ENCODE measurements around the gene IFIT2. TPM values are rescaled to one million over a fixed set of nuclear protein-coding genes. Genes with fewer than 3 reads are reported as not detected.
"Not testable (repeated sequence)": the region's sequence is repeated elsewhere in the genome, so short reads cannot be mapped to it uniquely, and the experiment has no call there.

The IFIT2 gene
- total RNA-seq, 2 donors from 2014 or later: 4.1 TPM

DNA sequence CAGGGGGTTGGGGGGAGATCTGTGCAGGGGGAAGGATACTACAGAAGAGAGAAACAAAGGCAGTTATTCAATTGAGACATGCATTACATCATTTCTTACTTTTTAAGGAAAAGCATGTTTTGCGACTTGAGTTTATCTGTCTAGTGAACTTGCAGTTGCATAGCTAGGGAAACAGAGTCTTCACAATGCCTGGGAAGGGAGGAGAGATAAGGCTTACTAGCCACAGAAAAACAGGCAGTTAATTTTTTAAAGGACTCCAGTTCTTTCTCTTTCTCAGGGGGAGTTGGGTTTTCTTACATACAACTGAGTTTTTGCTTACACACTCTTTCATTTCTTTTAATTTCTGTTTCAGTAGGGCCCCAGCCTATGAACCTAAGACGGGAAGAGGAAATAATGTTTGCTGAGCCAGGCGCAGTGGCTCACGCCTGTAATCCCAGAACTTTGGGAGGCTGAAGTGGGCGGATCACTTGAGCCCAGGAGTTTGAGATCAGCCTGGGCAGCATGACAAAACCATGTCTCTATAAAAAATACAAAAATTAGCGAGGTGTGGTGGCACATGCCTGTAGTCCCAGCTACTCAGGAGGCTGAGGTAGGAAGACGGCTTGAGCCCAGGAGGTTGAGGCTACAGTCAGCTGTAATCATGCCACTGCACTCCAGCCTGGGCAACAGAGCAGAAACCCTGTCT, 48.9 kb downstream of the IFIT2 start:
- H3K4me1 ChIP-seq (replicated peaks); H3K27me3 ChIP-seq (replicated peaks; ENCODE audit: insufficient read depth); H3K36me3 ChIP-seq; H3K9me3 ChIP-seq; intact Hi-C loops (cut with DNase I); H3K4me3 ChIP-seq: not testable (repeated sequence)
- DNase-seq (ENCODE audit: low spot score): peak; percentile 26
- TF ChIP-seq POLR2AphosphoS5 (IDR thresholded peaks at IDR 0.05): peak; percentile 41
- WGBS: 17% methylated on average over 7 of the region's 7 CpGs
- peak overlapping the region; percentile 59 to 63 for H3K27ac ChIP-seq

- Histone ChIP-seq H3K27ac (peak overlapping the region; percentile 59 to 63), H3K27me3 (replicated peaks; ENCODE audit: insufficient read depth) (no peaks in the 10 kb centered on the region), H3K4me3 (no peak overlapping the region), H3K36me3 (no peaks in the 10 kb centered on the region), H3K9me3 (no peaks in the 10 kb centered on the region), H3K4me1 (replicated peaks) (no peaks in the 10 kb centered on the region)
- TF ChIP-seq CTCF (IDR thresholded peaks at IDR 0.05) (no peak), POLR2A (IDR thresholded peaks at IDR 0.05) (no peak), POLR2AphosphoS5 (IDR thresholded peaks at IDR 0.05) (no peak)
- intact Hi-C loops (cut with DNase I): no loop called here
- no peak for DNase-seq (ENCODE audit: low spot score)
- 27% methylated on average over 1 of the region's 1 CpG for WGBS
Observed at GRCh38 chr10:89351412-89351779, 49.5 kb downstream of the IFIT2 start.

GRCh38 chr10:89351780-89352597, 50.1 kb downstream of the IFIT2 start:
- Histone ChIP-seq H3K4me1 (replicated peaks) (no peaks in the 10 kb centered on the region), H3K27ac (peak overlapping the region; percentile 59 to 63), H3K9me3 (no peaks in the 10 kb centered on the region), H3K4me3 (no peak overlapping the region), H3K36me3 (no peaks in the 10 kb centered on the region), H3K27me3 (replicated peaks; ENCODE audit: insufficient read depth) (no peaks in the 10 kb centered on the region)
- intact Hi-C loops (cut with DNase I): no loop called here
- DNase-seq (ENCODE audit: low spot score): no peak
- TF ChIP-seq POLR2AphosphoS5 (IDR thresholded peaks at IDR 0.05): peak; percentile 13
- TF ChIP-seq POLR2A (IDR thresholded peaks at IDR 0.05): no peak
- 36% methylated on average over 12 of the region's 12 CpGs for WGBS

GRCh38 chr10:89352802-89353201, 51.0 kb downstream of the IFIT2 start:
- no peak overlapping the region for H3K27ac ChIP-seq
- H3K36me3 ChIP-seq: no peaks in the 10 kb centered on the region

DNA sequence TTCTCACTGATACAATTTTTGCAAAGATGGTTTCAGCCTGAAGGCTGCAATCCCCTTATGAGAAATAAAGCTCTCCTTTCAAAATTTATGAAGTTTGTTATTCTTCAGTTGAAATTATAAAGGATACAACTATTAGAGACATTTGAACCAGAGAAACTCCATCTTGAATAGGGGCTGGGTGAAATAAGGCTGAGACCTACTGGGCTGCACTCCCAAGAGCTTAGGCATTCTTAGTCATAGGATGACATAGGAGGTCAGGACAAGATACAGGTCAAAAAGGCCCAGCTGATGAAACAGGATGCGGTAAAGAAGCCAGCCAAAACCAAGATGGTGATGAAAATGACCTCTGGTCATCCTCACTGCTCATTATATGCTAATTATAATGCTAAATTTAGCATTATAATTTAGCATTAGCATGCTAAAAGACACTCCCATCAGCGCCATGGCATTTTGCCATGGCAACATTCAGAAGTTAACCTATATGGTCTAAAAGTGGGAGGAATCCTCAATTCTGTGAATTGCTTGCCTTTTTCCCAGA, 53.6 kb downstream of the IFIT2 start:
- 100% methylated on average over 2 of the region's 2 CpGs for WGBS

More at GRCh38 chr10:89352802-89353201, 51.0 kb downstream of the IFIT2 start:
- H3K9me3 ChIP-seq: no peaks in the 10 kb centered on the region
- intact Hi-C loops (cut with DNase I): no loop called here
- no peaks in the 10 kb centered on the region for H3K4me1 ChIP-seq (replicated peaks)
- no peaks in the 10 kb centered on the region for H3K27me3 ChIP-seq (replicated peaks; ENCODE audit: insufficient read depth)
- TF ChIP-seq CTCF (IDR thresholded peaks at IDR 0.05): no peak
- TF ChIP-seq POLR2AphosphoS5 (IDR thresholded peaks at IDR 0.05): no peak
- 87% methylated on average over 4 of the region's 4 CpGs for WGBS
- H3K4me3 ChIP-seq: no peak overlapping the region
- DNase-seq (ENCODE audit: low spot score): no peak

More for the DNA sequence above, 53.6 kb downstream of the IFIT2 start:
- Histone ChIP-seq H3K27me3 (replicated peaks; ENCODE audit: insufficient read depth) (no peaks in the 10 kb centered on the region), H3K9me3 (no peaks in the 10 kb centered on the region), H3K27ac (no peak overlapping the region), H3K4me3 (no peak overlapping the region), H3K36me3 (no peaks in the 10 kb centered on the region), H3K4me1 (replicated peaks) (no peaks in the 10 kb centered on the region)
- TF ChIP-seq CTCF (IDR thresholded peaks at IDR 0.05) (no peak), POLR2AphosphoS5 (IDR thresholded peaks at IDR 0.05) (no peak), POLR2A (IDR thresholded peaks at IDR 0.05) (no peak)
- no peak for DNase-seq (ENCODE audit: low spot score)
- intact Hi-C loops (cut with DNase I): no loop called here
